HEK293 (cell line): ENCODE data around the gene TUBG2.

Experiments
- HOXA7 ChIP-seq: sonication (generic); formaldehyde crosslinking; IDR thresholded peaks from 2 replicates; pipeline ENCODE4 v1.8.1; 2022; ENCODE audit warnings: missing genetic modification reagents, borderline replicate concordance
- KLF8 ChIP-seq: fragments of 450-650 bp; formaldehyde crosslinking; IDR thresholded peaks from 2 replicates; pipeline ENCODE4 v1.5.1; 2016; ENCODE audit warnings: missing biosample characterization, missing genetic modification characterization
- SALL2 ChIP-seq: fragments of 450-650 bp; formaldehyde crosslinking; IDR thresholded peaks from 2 replicates; pipeline ENCODE4 v1.5.0; 2017; ENCODE audit warnings: missing biosample characterization, mild to moderate bottlenecking, missing genetic modification characterization, borderline replicate concordance
- SCRT2 ChIP-seq: fragments of 450-650 bp; formaldehyde crosslinking; IDR thresholded peaks from 2 replicates; pipeline ENCODE4 v1.5.1; 2016; ENCODE audit warnings: missing biosample characterization, missing genetic modification characterization
- WT1 ChIP-seq: fragments of 450-650 bp; formaldehyde crosslinking; IDR thresholded peaks from 2 replicates; pipeline ENCODE4 v1.5.1; 2016; ENCODE audit warnings: missing biosample characterization, missing genetic modification characterization
- ZBTB20 ChIP-seq: fragments of 450-650 bp; formaldehyde crosslinking; IDR thresholded peaks from 2 replicates; pipeline ENCODE4 v1.5.1; 2016; ENCODE audit warnings: missing biosample characterization, missing genetic modification characterization
- ZBTB48 ChIP-seq: fragments of 450-650 bp; formaldehyde crosslinking; IDR thresholded peaks from 2 replicates; pipeline ENCODE4 v1.5.1; 2016; ENCODE audit warnings: missing biosample characterization, missing genetic modification characterization
- ZBTB8A ChIP-seq: fragments of 450-650 bp; formaldehyde crosslinking; IDR thresholded peaks from 2 replicates; pipeline ENCODE4 v1.5.1; 2016; ENCODE audit warnings: missing biosample characterization, missing genetic modification characterization
- ZFP37 ChIP-seq: fragments of 450-650 bp; formaldehyde crosslinking; IDR thresholded peaks from 2 replicates; pipeline ENCODE4 v1.5.1; 2016; ENCODE audit warnings: missing biosample characterization, missing genetic modification characterization
- ZNF16 ChIP-seq: fragments of 450-650 bp; formaldehyde crosslinking; IDR thresholded peaks from 2 replicates; pipeline ENCODE4 v1.5.1; 2016; ENCODE audit warnings: low read depth, missing biosample characterization, missing genetic modification characterization
- ZNF169 ChIP-seq: fragments of 450-650 bp; formaldehyde crosslinking; IDR thresholded peaks from 2 replicates; pipeline ENCODE4 v1.5.1; 2016; ENCODE audit warnings: missing biosample characterization, missing genetic modification characterization
- ZNF221 ChIP-seq: fragments of 450-650 bp; formaldehyde crosslinking; IDR thresholded peaks from 2 replicates; pipeline ENCODE4 v1.5.1; 2017; ENCODE audit warnings: missing biosample characterization, missing genetic modification characterization, borderline replicate concordance
- ZNF280C ChIP-seq: fragments of 450-650 bp; formaldehyde crosslinking; IDR thresholded peaks from 2 replicates; pipeline ENCODE4 v1.5.1; 2016; ENCODE audit warnings: missing biosample characterization, missing genetic modification characterization
- ZNF324 ChIP-seq: fragments of 450-650 bp; formaldehyde crosslinking; IDR thresholded peaks from 2 replicates; pipeline ENCODE4 v1.5.1; 2016; ENCODE audit warnings: missing biosample characterization, missing genetic modification characterization
- ZNF394 ChIP-seq: fragments of 450-650 bp; formaldehyde crosslinking; IDR thresholded peaks from 2 replicates; pipeline ENCODE4 v1.5.1; 2016; ENCODE audit warnings: missing biosample characterization, missing genetic modification characterization, mild to moderate bottlenecking, moderate library complexity, borderline replicate concordance
- ZNF513 ChIP-seq: fragments of 450-650 bp; IDR thresholded peaks from 2 replicates; pipeline ENCODE4 v1.5.1; 2018; ENCODE audit warnings: missing biosample characterization, missing genetic modification characterization
- ZNF530 ChIP-seq: fragments of 450-650 bp; formaldehyde crosslinking; IDR thresholded peaks from 2 replicates; pipeline ENCODE4 v1.5.1; 2016; ENCODE audit warnings: low read depth, missing biosample characterization, missing genetic modification characterization
- ZNF639 ChIP-seq: fragments of 450-650 bp; formaldehyde crosslinking; IDR thresholded peaks from 2 replicates; pipeline ENCODE4 v1.5.1; 2016; ENCODE audit warnings: missing biosample characterization, missing genetic modification characterization
- ZNF654 ChIP-seq: fragments of 450-650 bp; formaldehyde crosslinking; IDR thresholded peaks from 2 replicates; pipeline ENCODE4 v1.5.1; 2016; ENCODE audit warnings: low read depth, missing biosample characterization, missing genetic modification characterization
- ZNF660 ChIP-seq: fragments of 450-650 bp; IDR thresholded peaks from 2 replicates; pipeline ENCODE4 v1.5.1; 2018; ENCODE audit warnings: missing biosample characterization, mild to moderate bottlenecking, missing genetic modification characterization
- ZNF830 ChIP-seq: fragments of 450-650 bp; IDR thresholded peaks from 2 replicates; pipeline ENCODE4 v1.5.0; 2018; ENCODE audit warnings: missing biosample characterization, missing genetic modification characterization, low read depth, mild to moderate bottlenecking, moderate library complexity
- TF ChIP-seq, protein P1 (sequence below): fragments of 450-650 bp; formaldehyde crosslinking; IDR thresholded peaks from 2 replicates; pipeline ENCODE4 v1.5.1; 2016; ENCODE audit warnings: missing biosample characterization, missing genetic modification characterization
- TF ChIP-seq, protein P2 (sequence below): fragments of 450-650 bp; formaldehyde crosslinking; IDR thresholded peaks from 2 replicates; pipeline ENCODE4 v1.5.1; 2017; ENCODE audit warnings: missing biosample characterization, missing genetic modification characterization
- TF ChIP-seq, protein P3 (sequence below): fragments of 450-650 bp; formaldehyde crosslinking; IDR thresholded peaks from 2 replicates; pipeline ENCODE4 v1.5.1; 2016; ENCODE audit warnings: missing biosample characterization, missing genetic modification characterization
- TF ChIP-seq, protein P4 (sequence below): fragments of 450-650 bp; formaldehyde crosslinking; IDR thresholded peaks from 2 replicates; pipeline ENCODE4 v1.5.1; 2016; ENCODE audit warnings: missing biosample characterization, missing genetic modification characterization, borderline replicate concordance

TUBG2 gene

GRCh38 chr17:42677921-42678781 lies 19.1 kb downstream of the TUBG2 start (continued):
- TF ChIP-seq, protein P1, sequence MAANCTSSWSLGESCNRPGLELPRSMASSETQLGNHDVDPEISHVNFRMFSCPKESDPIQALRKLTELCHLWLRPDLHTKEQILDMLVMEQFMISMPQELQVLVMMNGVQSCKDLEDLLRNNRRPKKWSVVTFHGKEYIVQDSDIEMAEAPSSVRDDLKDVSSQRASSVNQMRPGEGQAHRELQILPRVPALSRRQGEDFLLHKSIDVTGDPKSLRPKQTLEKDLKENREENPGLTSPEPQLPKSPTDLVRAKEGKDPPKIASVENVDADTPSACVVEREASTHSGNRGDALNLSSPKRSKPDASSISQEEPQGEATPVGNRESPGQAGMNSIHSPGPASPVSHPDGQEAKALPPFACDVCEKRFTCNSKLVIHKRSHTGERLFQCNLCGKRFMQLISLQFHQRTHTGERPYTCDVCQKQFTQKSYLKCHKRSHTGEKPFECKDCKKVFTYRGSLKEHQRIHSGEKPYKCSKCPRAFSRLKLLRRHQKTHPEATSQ (tag by site-specific recombination), result no peak
- no peak for TF ChIP-seq ZNF513 (tag by site-specific recombination)
- no peak for TF ChIP-seq ZNF280C
- TF ChIP-seq ZNF639, result 0 out of 2 replicates have a peak, but pooled peaks have one; percentile 17
- no peak for TF ChIP-seq SCRT2 (tag by site-specific recombination)
- no peak for TF ChIP-seq ZFP37 (tag by site-specific recombination)
- TF ChIP-seq KLF8 (tag by site-specific recombination), result peak; percentile 95
- TF ChIP-seq ZNF16 (tag by site-specific recombination), result no peak
- no peak for TF ChIP-seq HOXA7 (CRISPR knock-in tag)
- TF ChIP-seq ZNF394 (tag by site-specific recombination), result peak; percentile 30
- TF ChIP-seq SALL2, result no peak
- TF ChIP-seq WT1 (tag by site-specific recombination), result no peak; the same call in 1 of the 2 replicates
- TF ChIP-seq, protein P2, sequence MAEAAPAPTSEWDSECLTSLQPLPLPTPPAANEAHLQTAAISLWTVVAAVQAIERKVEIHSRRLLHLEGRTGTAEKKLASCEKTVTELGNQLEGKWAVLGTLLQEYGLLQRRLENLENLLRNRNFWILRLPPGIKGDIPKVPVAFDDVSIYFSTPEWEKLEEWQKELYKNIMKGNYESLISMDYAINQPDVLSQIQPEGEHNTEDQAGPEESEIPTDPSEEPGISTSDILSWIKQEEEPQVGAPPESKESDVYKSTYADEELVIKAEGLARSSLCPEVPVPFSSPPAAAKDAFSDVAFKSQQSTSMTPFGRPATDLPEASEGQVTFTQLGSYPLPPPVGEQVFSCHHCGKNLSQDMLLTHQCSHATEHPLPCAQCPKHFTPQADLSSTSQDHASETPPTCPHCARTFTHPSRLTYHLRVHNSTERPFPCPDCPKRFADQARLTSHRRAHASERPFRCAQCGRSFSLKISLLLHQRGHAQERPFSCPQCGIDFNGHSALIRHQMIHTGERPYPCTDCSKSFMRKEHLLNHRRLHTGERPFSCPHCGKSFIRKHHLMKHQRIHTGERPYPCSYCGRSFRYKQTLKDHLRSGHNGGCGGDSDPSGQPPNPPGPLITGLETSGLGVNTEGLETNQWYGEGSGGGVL, result peak; percentile 90
- TF ChIP-seq ZBTB20 (tag by site-specific recombination), result peak; percentile 79; the same call in 1 of the 2 replicates
- TF ChIP-seq ZBTB48, result peak; percentile 62
- TF ChIP-seq ZNF660 (tag by site-specific recombination), result peak; percentile 72; the same call in 1 of the 2 replicates
- TF ChIP-seq, protein P3, sequence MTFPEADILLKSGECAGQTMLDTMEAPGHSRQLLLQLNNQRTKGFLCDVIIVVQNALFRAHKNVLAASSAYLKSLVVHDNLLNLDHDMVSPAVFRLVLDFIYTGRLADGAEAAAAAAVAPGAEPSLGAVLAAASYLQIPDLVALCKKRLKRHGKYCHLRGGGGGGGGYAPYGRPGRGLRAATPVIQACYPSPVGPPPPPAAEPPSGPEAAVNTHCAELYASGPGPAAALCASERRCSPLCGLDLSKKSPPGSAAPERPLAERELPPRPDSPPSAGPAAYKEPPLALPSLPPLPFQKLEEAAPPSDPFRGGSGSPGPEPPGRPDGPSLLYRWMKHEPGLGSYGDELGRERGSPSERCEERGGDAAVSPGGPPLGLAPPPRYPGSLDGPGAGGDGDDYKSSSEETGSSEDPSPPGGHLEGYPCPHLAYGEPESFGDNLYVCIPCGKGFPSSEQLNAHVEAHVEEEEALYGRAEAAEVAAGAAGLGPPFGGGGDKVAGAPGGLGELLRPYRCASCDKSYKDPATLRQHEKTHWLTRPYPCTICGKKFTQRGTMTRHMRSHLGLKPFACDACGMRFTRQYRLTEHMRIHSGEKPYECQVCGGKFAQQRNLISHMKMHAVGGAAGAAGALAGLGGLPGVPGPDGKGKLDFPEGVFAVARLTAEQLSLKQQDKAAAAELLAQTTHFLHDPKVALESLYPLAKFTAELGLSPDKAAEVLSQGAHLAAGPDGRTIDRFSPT (tag by site-specific recombination), result no peak
- TF ChIP-seq ZBTB8A (tag by site-specific recombination), result peak; percentile 63
- no peak for TF ChIP-seq ZNF530 (tag by site-specific recombination)
- TF ChIP-seq ZNF169 (tag by site-specific recombination), result no peak
- TF ChIP-seq, protein P4, sequence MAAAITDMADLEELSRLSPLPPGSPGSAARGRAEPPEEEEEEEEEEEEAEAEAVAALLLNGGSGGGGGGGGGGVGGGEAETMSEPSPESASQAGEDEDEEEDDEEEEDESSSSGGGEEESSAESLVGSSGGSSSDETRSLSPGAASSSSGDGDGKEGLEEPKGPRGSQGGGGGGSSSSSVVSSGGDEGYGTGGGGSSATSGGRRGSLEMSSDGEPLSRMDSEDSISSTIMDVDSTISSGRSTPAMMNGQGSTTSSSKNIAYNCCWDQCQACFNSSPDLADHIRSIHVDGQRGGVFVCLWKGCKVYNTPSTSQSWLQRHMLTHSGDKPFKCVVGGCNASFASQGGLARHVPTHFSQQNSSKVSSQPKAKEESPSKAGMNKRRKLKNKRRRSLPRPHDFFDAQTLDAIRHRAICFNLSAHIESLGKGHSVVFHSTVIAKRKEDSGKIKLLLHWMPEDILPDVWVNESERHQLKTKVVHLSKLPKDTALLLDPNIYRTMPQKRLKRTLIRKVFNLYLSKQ (tag by site-specific recombination), result no peak
- TF ChIP-seq ZNF221 (tag by site-specific recombination), result no peak
- no peak for TF ChIP-seq ZNF654
- no peak for TF ChIP-seq ZNF324 (tag by site-specific recombination)
- TF ChIP-seq ZNF830, result no peak
